Right lobe of liver (tissue), 4 donors: ENCODE measurements around the gene SCYL2.

Source experiments
- CTCF ChIP-seq, 4 donors: fragments of 200-600 bp in 3 of 4; fragments of 450-650 bp in 1 of 4; IDR thresholded peaks; one replicate each; pipeline versions ENCODE4 v1.5.1 to v1.8.0; 2016 to 2022; ENCODE audit warnings: antibody characterized with exemption in 4 of 4, mild to moderate bottlenecking in 2 of 4
- POLR2A ChIP-seq: fragments of 450-650 bp; IDR thresholded peaks from one replicate; pipeline ENCODE4 v1.6.1; 2017; ENCODE audit warnings: antibody characterized with exemption, mild to moderate bottlenecking
- donor health status: DM: no; HTN: no; CAD: no.
- donor health status: DM: no; HTN: no; CAD: no.
- donor health status: DM: no; HTN: yes; CAD: no.

- no peak for TF ChIP-seq CTCF (IDR thresholded peaks at IDR 0.05)
- TF ChIP-seq POLR2A, result no peak
Observed at GRCh38 chr12:100221523-100221922, 45.5 kb upstream of the SCYL2 start.
